ENCODE data around the gene MTX1.
"Not testable (repeated sequence)": the region's sequence is repeated elsewhere in the genome, so short reads cannot be mapped to it uniquely, and the experiment has no call there.

Gene MTX1

DNA sequence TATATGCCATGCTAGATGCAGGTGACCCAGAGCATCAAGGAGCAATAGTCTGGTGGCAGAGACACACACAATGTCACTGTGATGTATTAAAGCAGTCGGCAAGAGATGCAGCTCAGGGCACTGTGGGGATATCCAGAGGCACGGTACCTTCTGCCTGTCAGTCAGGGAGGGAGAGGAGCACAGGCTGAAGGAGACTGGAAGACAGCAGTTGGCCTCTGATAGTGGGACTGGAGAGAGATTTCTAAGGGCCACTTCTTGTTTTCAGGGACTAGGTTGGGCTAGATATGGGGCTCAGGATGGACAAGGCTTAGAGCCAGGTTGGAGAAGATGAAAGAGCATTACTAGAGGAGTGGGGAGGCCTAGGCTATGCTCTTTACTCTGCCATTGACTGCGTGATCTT, 22.8 kb downstream of the MTX1 start:
- H3K4me3 ChIP-seq (ENCODE audit: low read length); H3K27me3 ChIP-seq (ENCODE audit: insufficient read depth, low read length); H3K4me1 ChIP-seq (ENCODE audit: insufficient read depth, low read length); H3K9me3 ChIP-seq (ENCODE audit: insufficient read depth, low read depth, low read length); H3K36me3 ChIP-seq (ENCODE audit: insufficient read depth, low read length); H3K9ac ChIP-seq (ENCODE audit: low read depth, low read length); H3K27ac ChIP-seq (ENCODE audit: low read depth, low read length): not testable (repeated sequence)
- WGBS = 78% methylated on average over 3 of the region's 3 CpGs

DNA sequence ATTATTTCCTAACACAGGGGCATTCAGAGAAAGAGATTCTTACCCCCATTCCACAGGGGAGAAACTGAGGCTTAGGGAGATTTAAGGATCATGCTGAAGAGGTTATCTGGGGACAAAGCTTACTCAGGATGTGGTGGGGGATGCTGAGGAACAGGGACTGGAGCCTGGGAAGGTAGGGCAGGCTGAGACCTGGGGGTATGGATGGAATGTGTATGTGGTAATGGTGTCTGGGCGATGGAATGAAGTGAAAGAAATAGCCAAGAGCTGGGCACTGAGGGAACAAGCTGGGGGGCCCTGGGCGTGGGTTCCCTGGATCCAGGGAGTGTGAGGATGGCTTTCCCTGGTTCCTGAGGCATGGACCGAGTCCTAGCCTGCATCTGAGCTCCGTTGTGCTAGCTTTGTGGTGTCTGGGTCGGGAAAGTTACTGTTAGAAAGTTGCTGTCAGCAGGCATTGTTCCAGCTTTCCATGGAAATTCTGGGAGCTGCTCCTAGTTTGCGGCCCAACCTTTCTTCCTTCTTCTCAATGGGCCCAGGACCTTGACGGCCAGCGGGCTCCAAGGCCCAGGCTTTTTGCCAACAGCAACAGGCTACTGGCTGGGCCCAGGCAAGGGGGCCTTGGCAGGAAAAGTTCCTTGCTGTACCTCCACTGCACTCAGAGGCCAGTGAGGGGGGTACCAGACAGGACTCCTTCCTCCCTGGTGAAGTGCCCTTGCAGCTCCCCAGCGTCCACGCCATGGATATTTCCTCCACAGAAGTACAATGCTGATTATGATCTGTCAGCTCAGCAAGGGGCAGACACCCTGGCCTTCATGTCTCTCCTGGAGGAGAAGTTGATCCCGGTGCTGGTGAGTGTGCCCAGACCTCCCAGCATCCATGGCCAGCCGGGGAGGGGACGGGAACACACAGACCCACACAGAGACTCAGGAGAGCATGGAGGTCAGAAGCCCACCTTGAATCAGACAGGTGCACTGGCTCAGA, 23.8 kb downstream of the MTX1 start:
- H3K4me3 ChIP-seq (ENCODE audit: low read length); H3K9me3 ChIP-seq (ENCODE audit: insufficient read depth, low read depth, low read length); H3K9ac ChIP-seq (ENCODE audit: low read depth, low read length); H3K27ac ChIP-seq (ENCODE audit: low read depth, low read length); H3K4me1 ChIP-seq (ENCODE audit: insufficient read depth, low read length); H3K27me3 ChIP-seq (ENCODE audit: insufficient read depth, low read length): not testable (repeated sequence)
- H3K36me3 ChIP-seq (ENCODE audit: insufficient read depth, low read length) = peaks cover 13% of the 10 kb centered on the region
- 91% methylated on average over 12 of the region's 13 CpGs for WGBS

DNA sequence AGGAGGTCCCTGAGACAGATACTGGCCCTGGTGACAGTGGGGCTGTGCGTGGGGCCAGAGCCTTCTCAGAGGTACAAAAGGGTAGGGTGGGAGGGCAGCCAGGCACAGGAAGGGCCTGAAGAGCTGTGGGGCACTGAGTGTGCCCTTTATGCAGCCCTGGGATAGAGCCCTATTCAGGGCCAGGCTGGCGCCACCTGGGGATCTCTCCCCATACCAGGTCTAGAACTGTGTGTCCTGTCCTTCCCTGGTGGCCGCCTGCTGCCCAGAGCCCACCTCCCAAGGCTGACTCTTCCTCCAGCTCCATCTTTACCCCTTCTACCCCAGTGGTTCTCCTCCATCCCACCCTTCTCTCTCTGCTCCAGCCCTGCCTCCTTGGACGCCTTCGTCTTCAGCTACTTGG, 25.0 kb downstream of the MTX1 start:
- not testable (repeated sequence) for H3K27me3 ChIP-seq (ENCODE audit: insufficient read depth, low read length); H3K9ac ChIP-seq (ENCODE audit: low read depth, low read length); H3K27ac ChIP-seq (ENCODE audit: low read depth, low read length); H3K4me3 ChIP-seq (ENCODE audit: low read length); H3K9me3 ChIP-seq (ENCODE audit: insufficient read depth, low read depth, low read length); H3K4me1 ChIP-seq (ENCODE audit: insufficient read depth, low read length)
- WGBS = 86% methylated on average over 1 of the region's 5 CpGs
- peaks cover 16% of the 10 kb centered on the region for H3K36me3 ChIP-seq (ENCODE audit: insufficient read depth, low read length)

DNA sequence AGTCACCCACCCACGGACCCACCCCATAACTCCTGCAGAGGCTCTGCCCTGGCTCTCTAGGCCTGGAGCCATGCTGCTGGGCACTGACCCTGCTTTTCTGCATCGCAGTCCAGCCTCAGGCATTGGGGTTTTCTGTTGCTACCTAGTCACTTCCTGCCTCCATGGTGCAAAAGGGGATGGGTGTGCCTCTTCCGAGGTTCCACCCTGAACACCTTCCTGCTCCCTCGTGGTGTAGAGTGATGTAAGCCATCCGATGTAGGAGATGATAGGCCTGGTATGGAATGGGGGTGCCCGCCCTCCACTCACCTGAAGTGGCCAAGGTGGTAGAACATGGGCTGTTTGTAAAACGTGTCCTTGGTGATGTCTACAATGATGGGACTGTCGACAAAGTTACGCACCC, 26.9 kb downstream of the MTX1 start:
- not testable (repeated sequence) for H3K9me3 ChIP-seq (ENCODE audit: insufficient read depth, low read depth, low read length); H3K27me3 ChIP-seq (ENCODE audit: insufficient read depth, low read length); H3K9ac ChIP-seq (ENCODE audit: low read depth, low read length); H3K27ac ChIP-seq (ENCODE audit: low read depth, low read length); H3K4me3 ChIP-seq (ENCODE audit: low read length); H3K4me1 ChIP-seq (ENCODE audit: insufficient read depth, low read length)
- 95% methylated on average over 4 of the region's 9 CpGs for WGBS
- peaks cover 16% of the 10 kb centered on the region for H3K36me3 ChIP-seq (ENCODE audit: insufficient read depth, low read length)

DNA sequence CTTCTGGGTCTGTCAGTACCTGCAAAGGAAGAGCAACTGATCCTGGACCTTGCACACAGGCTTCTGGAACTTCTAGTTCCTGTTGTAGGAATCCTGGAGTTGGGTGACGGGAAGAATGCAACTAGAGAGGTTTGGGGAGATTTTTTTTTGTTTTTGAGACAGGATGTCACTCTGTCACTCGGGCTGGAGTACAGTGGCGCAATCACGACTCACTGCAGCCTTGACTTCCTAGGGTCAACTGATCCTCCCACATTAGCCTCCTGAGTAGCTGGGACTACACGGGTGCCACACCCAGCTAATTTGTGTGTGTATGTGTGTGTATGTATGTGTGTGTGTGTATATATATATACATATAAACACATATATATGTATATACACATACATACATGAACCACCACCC, 28.0 kb downstream of the MTX1 start:
- Histone ChIP-seq H3K27ac (ENCODE audit: low read depth, low read length) (no peak overlapping the region), H3K9ac (ENCODE audit: low read depth, low read length) (no peak overlapping the region), H3K4me3 (ENCODE audit: low read length) (no peak overlapping the region), H3K9me3 (ENCODE audit: insufficient read depth, low read depth, low read length) (no peaks in the 10 kb centered on the region), H3K36me3 (ENCODE audit: insufficient read depth, low read length) (peaks cover 16% of the 10 kb centered on the region), H3K4me1 (ENCODE audit: insufficient read depth, low read length) (0 out of 2 replicates have a peak, but pooled peaks cover 2% of the 10 kb centered on the region), H3K27me3 (ENCODE audit: insufficient read depth, low read length) (no peaks in the 10 kb centered on the region)
- 93% methylated on average over 4 of the region's 5 CpGs for WGBS

DNA sequence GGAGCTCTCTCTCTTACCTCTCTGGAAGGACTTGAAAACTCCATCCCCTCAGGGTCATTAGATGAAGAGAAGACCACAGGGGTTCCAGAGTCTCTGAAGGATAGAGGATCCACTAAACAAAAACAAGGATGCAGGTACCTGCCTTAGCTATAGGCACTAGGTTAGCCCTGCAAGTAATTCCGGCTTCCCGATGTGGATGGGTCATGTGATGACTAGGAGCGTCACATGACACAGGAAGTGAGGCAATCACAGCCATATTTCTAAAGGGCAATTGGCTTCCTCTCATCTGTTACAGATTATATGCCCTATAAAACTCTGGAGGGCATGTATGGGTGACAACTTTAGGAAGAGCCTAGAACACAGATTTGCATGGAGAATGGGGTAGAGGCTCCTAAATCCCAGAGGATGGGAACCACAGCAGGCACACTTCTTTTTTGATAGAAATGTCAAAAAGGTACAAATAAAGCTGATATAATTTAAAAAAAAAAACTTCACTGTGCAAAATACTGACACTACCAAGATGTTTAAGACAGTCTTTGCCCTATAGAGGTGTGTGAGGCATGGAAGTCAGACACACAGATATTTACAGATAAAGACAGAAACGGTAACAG, 32.7 kb downstream of the MTX1 start:
- Histone ChIP-seq H3K27ac (ENCODE audit: low read depth, low read length) (no peak overlapping the region), H3K4me3 (ENCODE audit: low read length) (peak overlapping the region; percentile 56), H3K9ac (ENCODE audit: low read depth, low read length) (peak overlapping the region; percentile 64), H3K9me3 (ENCODE audit: insufficient read depth, low read depth, low read length) (no peaks in the 10 kb centered on the region), H3K27me3 (ENCODE audit: insufficient read depth, low read length) (peaks cover 10% of the 10 kb centered on the region), H3K4me1 (ENCODE audit: insufficient read depth, low read length) (peaks cover 7% of the 10 kb centered on the region; the same call in 1 of the 2 replicates), H3K36me3 (ENCODE audit: insufficient read depth, low read length) (peaks cover 13% of the 10 kb centered on the region)
- whole genome bisulfite sequencing = 27% methylated on average over 4 of the region's 4 CpGs

DNA sequence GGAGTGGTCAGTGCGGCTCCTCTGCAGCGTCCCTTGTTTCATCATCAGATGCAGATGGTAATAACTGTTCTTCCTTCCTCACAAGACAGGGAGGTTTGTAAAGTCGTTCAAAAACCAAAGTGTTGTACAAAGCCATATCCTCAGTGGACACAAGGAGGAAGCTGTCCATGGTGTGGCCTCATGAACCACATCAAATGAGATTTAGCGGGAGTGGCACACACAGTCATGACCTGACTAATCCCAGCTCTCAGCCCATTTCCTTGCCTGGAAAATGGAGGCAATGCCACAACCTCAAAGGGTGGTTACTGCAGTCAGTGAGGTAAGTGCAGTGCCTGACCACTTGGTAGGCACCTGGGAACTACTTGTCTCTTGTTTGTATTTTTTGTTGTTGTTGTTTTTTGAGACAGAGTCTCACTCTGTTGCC, 33.4 kb downstream of the MTX1 start:
- Histone ChIP-seq H3K9ac (ENCODE audit: low read depth, low read length) (no peak overlapping the region), H3K27ac (ENCODE audit: low read depth, low read length) (no peak overlapping the region), H3K9me3 (ENCODE audit: insufficient read depth, low read depth, low read length) (no peaks in the 10 kb centered on the region), H3K36me3 (ENCODE audit: insufficient read depth, low read length) (peaks cover 6% of the 10 kb centered on the region), H3K4me1 (ENCODE audit: insufficient read depth, low read length) (peaks cover 7% of the 10 kb centered on the region; the same call in 1 of the 2 replicates), H3K4me3 (ENCODE audit: low read length) (no peak overlapping the region), H3K27me3 (ENCODE audit: insufficient read depth, low read length) (peaks cover 14% of the 10 kb centered on the region)
- 89% methylated on average over 4 of the region's 4 CpGs for WGBS

DNA sequence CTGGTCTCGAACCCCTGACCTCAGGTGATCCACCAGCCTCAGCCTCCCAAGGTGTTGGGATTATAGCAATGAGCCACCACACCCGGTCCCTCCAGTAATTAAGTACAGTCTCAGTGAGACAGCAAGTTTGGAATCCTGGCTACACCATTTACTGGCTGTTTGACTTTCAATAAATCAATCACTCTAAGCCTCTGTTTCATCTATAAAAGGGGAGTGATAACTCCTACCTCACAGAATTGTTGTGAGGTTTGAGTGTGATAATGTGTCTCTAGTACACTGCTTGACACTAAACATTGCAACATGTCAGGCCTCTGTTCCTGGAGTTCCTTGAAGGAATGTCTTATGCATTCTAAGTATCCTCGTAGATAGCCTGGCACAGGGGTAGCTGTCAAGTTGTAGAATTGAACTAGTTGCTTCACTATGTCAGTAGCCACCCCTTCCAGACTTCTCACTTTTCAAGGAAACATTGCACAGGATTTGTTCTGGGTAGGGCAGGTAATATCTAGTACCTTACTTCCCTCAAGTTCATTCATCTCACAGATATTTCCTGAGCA, 34.4 kb downstream of the MTX1 start:
- Histone ChIP-seq H3K36me3 (ENCODE audit: insufficient read depth, low read length) (peaks cover 10% of the 10 kb centered on the region; the same call in 1 of the 2 replicates), H3K4me3 (ENCODE audit: low read length) (peak overlapping the region; percentile 65), H3K4me1 (ENCODE audit: insufficient read depth, low read length) (peaks cover 7% of the 10 kb centered on the region; the same call in 1 of the 2 replicates), H3K9me3 (ENCODE audit: insufficient read depth, low read depth, low read length) (no peaks in the 10 kb centered on the region), H3K27ac (ENCODE audit: low read depth, low read length) (no peak overlapping the region), H3K9ac (ENCODE audit: low read depth, low read length) (no peak overlapping the region), H3K27me3 (ENCODE audit: insufficient read depth, low read length) (peaks cover 14% of the 10 kb centered on the region)
- WGBS = 91% methylated on average over 3 of the region's 3 CpGs

DNA sequence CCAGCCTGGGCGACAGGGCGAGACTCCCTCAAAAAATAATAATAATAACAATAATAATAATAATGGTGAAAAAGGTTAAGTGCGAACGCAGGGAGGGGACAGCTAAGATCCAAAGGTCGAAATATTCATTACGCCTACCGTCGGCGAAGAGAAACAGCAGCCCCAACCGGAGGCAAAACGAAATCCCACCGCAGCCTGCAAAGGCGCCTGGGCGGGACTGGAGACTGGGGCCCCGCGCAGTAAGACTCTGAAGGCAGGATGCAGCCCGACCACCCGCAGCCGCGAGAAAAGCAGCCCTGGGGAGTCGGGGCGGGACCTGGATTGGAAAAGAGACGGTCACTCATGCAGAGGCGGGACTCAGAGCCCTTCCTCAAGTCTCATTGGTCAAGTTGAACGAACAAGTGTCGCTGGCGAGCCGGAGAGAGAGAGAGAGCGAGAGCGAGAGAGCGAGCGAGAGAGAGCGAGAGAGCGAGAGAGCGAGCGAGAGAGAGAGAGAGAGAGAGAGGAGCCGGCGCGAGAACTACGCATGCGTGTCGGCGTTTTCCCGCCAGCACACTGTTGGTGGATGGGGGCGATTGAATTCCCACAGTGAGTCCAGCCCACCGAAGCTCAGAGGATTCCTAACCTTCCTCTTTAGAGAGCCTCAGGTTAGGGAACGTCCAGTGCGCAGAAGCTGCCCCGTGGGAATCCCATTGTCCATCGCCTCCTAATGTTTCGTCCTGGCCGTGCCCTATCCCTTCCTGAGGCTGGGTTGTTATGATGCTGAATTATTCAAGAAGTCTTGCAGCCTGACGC, 36.1 kb downstream of the MTX1 start:
- Histone ChIP-seq H3K27me3 (ENCODE audit: insufficient read depth, low read length) (peaks cover 14% of the 10 kb centered on the region), H3K4me1 (ENCODE audit: insufficient read depth, low read length) (peaks cover 7% of the 10 kb centered on the region; the same call in 1 of the 2 replicates), H3K9me3 (ENCODE audit: insufficient read depth, low read depth, low read length) (no peaks in the 10 kb centered on the region), H3K9ac (ENCODE audit: low read depth, low read length) (peak overlapping the region; percentile 86), H3K4me3 (ENCODE audit: low read length) (peak overlapping the region; percentile 65), H3K36me3 (ENCODE audit: insufficient read depth, low read length) (peaks cover 18% of the 10 kb centered on the region; the same call in 1 of the 2 replicates), H3K27ac (ENCODE audit: low read depth, low read length) (peak overlapping the region; percentile 89)
- WGBS = under 1% methylated on average over 51 of the region's 53 CpGs

DNA sequence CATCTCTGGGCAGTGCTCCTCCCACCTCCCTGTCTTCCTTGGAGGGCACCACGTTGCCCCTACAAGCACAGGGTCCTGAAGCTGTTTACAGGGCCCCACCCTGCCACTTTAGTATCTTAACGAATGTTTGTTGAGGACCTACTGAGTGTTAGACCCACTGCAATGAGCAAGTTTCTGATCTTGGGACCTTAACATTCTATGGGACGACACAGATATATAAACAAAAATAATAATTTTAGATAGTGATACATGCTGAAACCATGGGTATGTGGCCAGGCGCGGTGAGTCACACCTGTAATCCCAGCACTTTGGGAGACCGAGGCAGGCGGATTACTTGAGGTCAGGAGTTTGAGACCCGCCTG, 36.6 kb downstream of the MTX1 start:
- peak overlapping the region; percentile 86 for H3K9ac ChIP-seq (ENCODE audit: low read depth, low read length)
- H3K27ac ChIP-seq (ENCODE audit: low read depth, low read length) = peak overlapping the region; percentile 89
- peaks cover 14% of the 10 kb centered on the region for H3K27me3 ChIP-seq (ENCODE audit: insufficient read depth, low read length)
- WGBS = 61% methylated on average over 7 of the region's 8 CpGs
- peak overlapping the region; percentile 65 for H3K4me3 ChIP-seq (ENCODE audit: low read length)
- H3K9me3 ChIP-seq (ENCODE audit: insufficient read depth, low read depth, low read length) = no peaks in the 10 kb centered on the region
- H3K4me1 ChIP-seq (ENCODE audit: insufficient read depth, low read length) = peaks cover 7% of the 10 kb centered on the region; the same call in 1 of the 2 replicates
- peaks cover 18% of the 10 kb centered on the region; the same call in 1 of the 2 replicates for H3K36me3 ChIP-seq (ENCODE audit: insufficient read depth, low read length)
